ENCODE measurements around the gene POLR1B.

- TF ChIP-seq EZH2 (IDR thresholded peaks at IDR 0.05; ENCODE audit: borderline replicate concordance, low read depth, low read length, poor library complexity, severe bottlenecking) (no peak), CTCF (conservative IDR thresholded peaks at IDR 0.05; ENCODE audit: low read depth, low read length) (no peak)
Observed at GRCh38 chr2:112601754-112602153, 59.5 kb downstream of the POLR1B start.

All from A673 (cell line).